ENCODE data around the gene NPDC1. TPM values are rescaled to one million over a fixed set of nuclear protein-coding genes. Genes with fewer than 3 reads are reported as not detected.

The NPDC1 gene
- polyA plus RNA-seq, 3 donors: 0.51 to 2.7 TPM; not detected in 1

DNA sequence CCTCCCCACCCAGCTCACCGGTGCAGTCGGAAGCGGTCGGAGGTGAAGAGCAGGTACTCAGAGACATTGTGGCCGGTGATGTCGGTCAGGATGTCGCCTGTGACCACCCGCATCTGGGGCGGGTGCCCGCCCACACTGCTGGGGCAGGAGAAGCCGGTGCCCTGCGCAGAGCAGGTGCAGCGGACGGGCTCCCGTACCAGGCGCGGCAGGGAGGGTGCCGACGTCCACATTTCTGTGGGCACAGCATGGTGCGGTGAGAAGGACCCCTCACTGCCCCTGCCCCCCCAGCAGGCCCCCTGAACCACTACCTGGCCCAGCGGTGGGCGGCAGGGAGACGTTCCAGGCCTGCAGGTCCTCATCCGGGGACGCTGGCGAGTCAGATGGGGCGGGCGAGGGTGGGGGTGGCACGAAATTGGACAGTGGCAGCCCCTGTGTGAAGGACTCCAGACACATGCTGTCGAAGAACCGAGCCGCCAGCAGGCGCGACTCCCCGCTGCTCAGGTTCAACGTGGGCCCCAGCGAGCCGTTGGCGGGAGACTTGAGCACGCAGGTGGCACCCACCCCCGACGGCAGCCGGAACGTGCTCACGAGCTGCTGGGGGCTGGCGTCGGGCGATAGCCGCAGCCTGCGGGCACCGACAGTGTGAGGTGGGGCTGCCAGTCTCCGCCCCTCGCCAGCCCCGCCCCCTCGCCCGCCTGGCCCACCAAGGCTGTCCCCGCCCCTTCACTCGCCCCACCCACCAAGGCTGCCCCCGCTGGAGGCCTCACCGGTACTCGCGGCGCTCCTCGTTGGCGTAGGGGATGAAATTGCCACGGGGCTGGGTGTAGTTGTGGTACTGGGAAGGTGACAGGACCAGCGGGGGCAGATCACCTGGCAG lies 33.0 kb downstream of the NPDC1 start:
- Histone ChIP-seq H3K36me3 (replicated peaks in 1 of 2; ENCODE audit: control insufficient read depth in 1 of 2, insufficient read depth in 2 of 2, low read length in 2 of 2) (peaks cover 0 to 3% of the 10 kb centered on the region in 2 donors), H3K9ac (ENCODE audit: insufficient read depth, low read length, poor library complexity, severe bottlenecking) (no peak overlapping the region), H3K27ac (ENCODE audit: low read depth in 1 of 2, low read length in 2 of 2) (no peak overlapping the region), H3K4me1 (ENCODE audit: control insufficient read depth in 1 of 2, insufficient read depth in 2 of 2, low read length in 2 of 2) (no peaks in the 10 kb centered on the region), H3K4me2 (replicated peaks; ENCODE audit: extremely low read depth, low read length, poor library complexity, severe bottlenecking) (no peak overlapping the region), H4K20me1 (ENCODE audit: insufficient read depth, low read length) (no peaks in the 10 kb centered on the region), H3K27me3 (ENCODE audit: control insufficient read depth in 2 of 2, insufficient read depth in 2 of 2, low read length in 2 of 2) (no peaks in the 10 kb centered on the region), H3K4me3 (replicated peaks in 1 of 3; ENCODE audit: low read depth in 2 of 3, low read length in 3 of 3) (no peak overlapping the region), H2AFZ (ENCODE audit: insufficient read depth, low read depth, low read length, poor library complexity, severe bottlenecking) (no peak overlapping the region), H3K79me2 (ENCODE audit: insufficient read depth, low read length) (no peaks in the 10 kb centered on the region), H3K9me3 (replicated peaks in 1 of 2; ENCODE audit: control insufficient read depth in 1 of 2, insufficient read depth in 1 of 2, low read length in 2 of 2) (no peaks in the 10 kb centered on the region)
- H3K27me3 Mint-ChIP-seq (ENCODE audit: low read depth in 3 of 3): peaks cover 0 to 3% (median 0%) of the 10 kb centered on the region in 3 donors
- TF ChIP-seq, protein P1, sequence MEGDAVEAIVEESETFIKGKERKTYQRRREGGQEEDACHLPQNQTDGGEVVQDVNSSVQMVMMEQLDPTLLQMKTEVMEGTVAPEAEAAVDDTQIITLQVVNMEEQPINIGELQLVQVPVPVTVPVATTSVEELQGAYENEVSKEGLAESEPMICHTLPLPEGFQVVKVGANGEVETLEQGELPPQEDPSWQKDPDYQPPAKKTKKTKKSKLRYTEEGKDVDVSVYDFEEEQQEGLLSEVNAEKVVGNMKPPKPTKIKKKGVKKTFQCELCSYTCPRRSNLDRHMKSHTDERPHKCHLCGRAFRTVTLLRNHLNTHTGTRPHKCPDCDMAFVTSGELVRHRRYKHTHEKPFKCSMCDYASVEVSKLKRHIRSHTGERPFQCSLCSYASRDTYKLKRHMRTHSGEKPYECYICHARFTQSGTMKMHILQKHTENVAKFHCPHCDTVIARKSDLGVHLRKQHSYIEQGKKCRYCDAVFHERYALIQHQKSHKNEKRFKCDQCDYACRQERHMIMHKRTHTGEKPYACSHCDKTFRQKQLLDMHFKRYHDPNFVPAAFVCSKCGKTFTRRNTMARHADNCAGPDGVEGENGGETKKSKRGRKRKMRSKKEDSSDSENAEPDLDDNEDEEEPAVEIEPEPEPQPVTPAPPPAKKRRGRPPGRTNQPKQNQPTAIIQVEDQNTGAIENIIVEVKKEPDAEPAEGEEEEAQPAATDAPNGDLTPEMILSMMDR (IDR thresholded peaks at IDR 0.05): no peak
- no peak overlapping the region for H3K4me3 Mint-ChIP-seq
- DNase-seq: no peak
- H3K9me3 Mint-ChIP-seq: peaks cover 0 to 6% (median 0%) of the 10 kb centered on the region in 7 donors
- intact Hi-C loops (cut with micrococcal nuclease): no loop called here
- H3K36me3 Mint-ChIP-seq: peaks cover 9 to 33% of the 10 kb centered on the region in 2 donors
- H3K27ac Mint-ChIP-seq: no peak overlapping the region
- 96% methylated on average over 44 of the region's 67 CpGs for WGBS (ENCODE audit: insufficient coverage)
- no peaks in the 10 kb centered on the region for H3K4me1 Mint-ChIP-seq

DNA sequence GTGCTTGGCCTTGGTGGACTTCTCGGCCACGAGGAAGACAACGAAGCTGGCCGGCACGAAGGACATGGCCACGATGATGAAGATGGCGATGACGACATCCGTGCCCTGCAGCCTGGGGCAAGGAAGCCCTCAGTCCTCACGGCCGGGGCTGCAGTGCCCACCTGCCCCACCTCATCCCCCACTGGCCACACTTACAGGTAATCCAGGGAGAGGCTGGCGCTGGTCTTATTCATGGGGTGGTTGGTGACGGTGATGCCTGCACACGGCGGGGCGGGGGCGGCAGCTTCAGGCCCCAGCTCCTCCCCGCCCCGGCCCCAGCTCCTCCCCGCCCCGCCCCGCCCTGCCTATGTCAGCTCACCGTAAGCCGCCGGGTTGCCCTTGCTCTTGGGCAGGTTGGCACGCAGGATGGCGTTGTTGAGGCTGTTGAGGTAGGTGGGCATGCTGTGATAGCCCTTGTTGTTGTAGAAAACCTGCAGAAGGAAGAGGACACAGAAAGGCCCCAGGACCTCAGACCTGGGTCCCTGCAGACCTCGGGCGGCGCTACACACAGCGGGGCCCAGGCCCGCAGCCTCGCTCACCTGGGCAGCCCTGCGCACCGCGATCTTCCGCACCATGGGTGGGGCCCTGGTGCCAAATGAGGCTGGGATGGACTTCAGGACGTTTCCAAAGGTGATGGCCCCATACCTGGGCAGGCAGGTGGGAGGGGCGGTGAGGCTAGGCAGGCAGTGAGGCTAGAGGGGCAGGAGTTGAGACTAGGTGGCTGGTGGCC lies 33.9 kb downstream of the NPDC1 start:
- no peaks in the 10 kb centered on the region for H3K4me1 Mint-ChIP-seq

More for the DNA sequence above, 33.9 kb downstream of the NPDC1 start:
- WGBS (ENCODE audit: insufficient coverage): 95% methylated on average over 24 of the region's 39 CpGs
- Histone ChIP-seq H3K4me3 (replicated peaks in 1 of 3; ENCODE audit: low read depth in 2 of 3, low read length in 3 of 3) (no peak overlapping the region), H3K4me1 (ENCODE audit: control insufficient read depth in 1 of 2, insufficient read depth in 2 of 2, low read length in 2 of 2) (no peaks in the 10 kb centered on the region), H3K27me3 (ENCODE audit: control insufficient read depth in 2 of 2, insufficient read depth in 2 of 2, low read length in 2 of 2) (no peaks in the 10 kb centered on the region), H3K9ac (ENCODE audit: insufficient read depth, low read length, poor library complexity, severe bottlenecking) (no peak overlapping the region), H3K36me3 (replicated peaks in 1 of 2; ENCODE audit: control insufficient read depth in 1 of 2, insufficient read depth in 2 of 2, low read length in 2 of 2) (peaks cover 0 to 3% of the 10 kb centered on the region in 2 donors), H3K4me2 (replicated peaks; ENCODE audit: extremely low read depth, low read length, poor library complexity, severe bottlenecking) (no peak overlapping the region), H3K9me3 (replicated peaks in 1 of 2; ENCODE audit: control insufficient read depth in 1 of 2, insufficient read depth in 1 of 2, low read length in 2 of 2) (no peaks in the 10 kb centered on the region), H3K79me2 (ENCODE audit: insufficient read depth, low read length) (no peaks in the 10 kb centered on the region), H3K27ac (ENCODE audit: low read depth in 1 of 2, low read length in 2 of 2) (no peak overlapping the region), H4K20me1 (ENCODE audit: insufficient read depth, low read length) (no peaks in the 10 kb centered on the region), H2AFZ (ENCODE audit: insufficient read depth, low read depth, low read length, poor library complexity, severe bottlenecking) (no peak overlapping the region)
- no peak overlapping the region for H3K4me3 Mint-ChIP-seq
- H3K27ac Mint-ChIP-seq: no peak overlapping the region
- H3K36me3 Mint-ChIP-seq: peaks cover 9 to 31% of the 10 kb centered on the region in 2 donors
- peaks cover 0 to 3% (median 0%) of the 10 kb centered on the region in 3 donors for H3K27me3 Mint-ChIP-seq (ENCODE audit: low read depth in 3 of 3)
- peaks cover 0 to 6% (median 0%) of the 10 kb centered on the region in 7 donors for H3K9me3 Mint-ChIP-seq
- TF ChIP-seq, protein P1 (IDR thresholded peaks at IDR 0.05): no peak
- intact Hi-C loops (cut with micrococcal nuclease): no loop called here
- DNase-seq: no peak

Data from CD14-positive monocyte (primary cell).